ENCODE results near the gene SHC2.

DNA sequence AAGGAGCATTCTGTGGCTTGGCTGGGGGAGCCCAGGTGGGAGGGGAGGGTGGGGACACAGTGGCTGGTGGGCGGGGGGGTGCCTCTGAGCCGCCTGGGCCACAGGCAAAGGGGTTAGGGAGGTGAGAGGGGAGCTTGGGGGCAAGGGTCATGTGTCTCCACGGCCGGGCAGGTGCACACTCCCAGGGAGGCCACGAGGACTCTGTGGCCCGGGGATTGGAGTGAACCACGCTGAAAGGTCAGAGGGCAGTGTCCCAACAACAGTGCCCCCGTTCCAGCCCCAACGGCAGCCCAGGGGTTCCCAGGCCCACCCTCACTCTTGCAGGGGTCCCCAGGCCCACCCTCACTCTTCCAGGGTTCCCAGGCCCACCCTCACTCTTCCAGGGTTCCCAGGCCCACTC lies 61.5 kb downstream of the SHC2 start:
- TF ChIP-seq, protein P1, sequence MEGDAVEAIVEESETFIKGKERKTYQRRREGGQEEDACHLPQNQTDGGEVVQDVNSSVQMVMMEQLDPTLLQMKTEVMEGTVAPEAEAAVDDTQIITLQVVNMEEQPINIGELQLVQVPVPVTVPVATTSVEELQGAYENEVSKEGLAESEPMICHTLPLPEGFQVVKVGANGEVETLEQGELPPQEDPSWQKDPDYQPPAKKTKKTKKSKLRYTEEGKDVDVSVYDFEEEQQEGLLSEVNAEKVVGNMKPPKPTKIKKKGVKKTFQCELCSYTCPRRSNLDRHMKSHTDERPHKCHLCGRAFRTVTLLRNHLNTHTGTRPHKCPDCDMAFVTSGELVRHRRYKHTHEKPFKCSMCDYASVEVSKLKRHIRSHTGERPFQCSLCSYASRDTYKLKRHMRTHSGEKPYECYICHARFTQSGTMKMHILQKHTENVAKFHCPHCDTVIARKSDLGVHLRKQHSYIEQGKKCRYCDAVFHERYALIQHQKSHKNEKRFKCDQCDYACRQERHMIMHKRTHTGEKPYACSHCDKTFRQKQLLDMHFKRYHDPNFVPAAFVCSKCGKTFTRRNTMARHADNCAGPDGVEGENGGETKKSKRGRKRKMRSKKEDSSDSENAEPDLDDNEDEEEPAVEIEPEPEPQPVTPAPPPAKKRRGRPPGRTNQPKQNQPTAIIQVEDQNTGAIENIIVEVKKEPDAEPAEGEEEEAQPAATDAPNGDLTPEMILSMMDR (conservative IDR thresholded peaks at IDR 0.05; ENCODE audit: low read depth, low read length), result no peak
- TF ChIP-seq EZH2 (IDR thresholded peaks at IDR 0.05; ENCODE audit: low read length, unreplicated experiment) (no peak), EZH2phosphoT487 (IDR thresholded peaks at IDR 0.05; ENCODE audit: borderline replicate concordance, low read length) (no peak)

Measured in PC-3 (cell line).